Activated CD4-positive, alpha-beta T cell treated with anti-CD3 and anti-CD28 coated beads for 36 hours (primary cell): ENCODE results near the gene CRIP3. TPM values are rescaled to one million over a fixed set of nuclear protein-coding genes. Genes with fewer than 3 reads are reported as not detected.

Experiments used
- ATAC-seq: fragments of 200-7000 bp; cut with Tn5 transposase; one replicate; pipeline ENCODE4 v1.10.0; 2021; ENCODE audit warnings: mild to moderate bottlenecking, moderate library complexity
- CTCF ChIA-PET: fragments of 350-600 bp; sonication (Branson Sonifier 250); formaldehyde crosslinking; loops from one replicate; lab custom pipeline; 2021; ENCODE audit warnings: antibody characterized with exemption; lab: Charles Lee
- POLR2A ChIA-PET: fragments of 350-600 bp; sonication (Branson Sonifier 250); formaldehyde crosslinking; loops from one replicate; lab custom pipeline; 2021; ENCODE audit warnings: antibody characterized with exemption, inconsistent platforms; lab: Charles Lee
- DNase-seq: peaks from one replicate; pipeline ENCODE4 v3.0.0-alpha.2; 2020
- H3K27ac Mint-ChIP-seq: one replicate; pipeline ENCODE4 v1.8.0; 2021; ENCODE audit warnings: mixed read lengths
- H3K27me3 Mint-ChIP-seq: one replicate; pipeline ENCODE4 v1.8.0; 2021; ENCODE audit warnings: mixed read lengths
- H3K36me3 Mint-ChIP-seq: one replicate; pipeline ENCODE4 v1.8.0; 2021; ENCODE audit warnings: low read depth, mixed read lengths
- H3K4me1 Mint-ChIP-seq: one replicate; pipeline ENCODE4 v1.8.0; 2021; ENCODE audit warnings: mixed read lengths
- H3K4me3 Mint-ChIP-seq: one replicate; pipeline ENCODE4 v1.8.0; 2021; ENCODE audit warnings: mild to moderate bottlenecking, moderate library complexity, mixed read lengths
- H3K9me3 Mint-ChIP-seq: one replicate; pipeline ENCODE4 v1.8.0; 2021; ENCODE audit warnings: low read depth, mixed read lengths
- intact Hi-C, 2 experiments: fragments of 100-400 bp; cut with DNase I in 1 of 2; cut with micrococcal nuclease in 1 of 2; formaldehyde crosslinking; loops; one replicate each; pipeline versions ENCODE4 v1.14.2 to v1.15.1; 2022 to 2024; cut with DNase I, micrococcal nuclease
- total RNA-seq, 2 experiments: library from RNA; stranded (reverse); gene quantifications; one replicate each; pipeline ENCODE4 v1.2.3, GENCODE V29; 2021

CRIP3 gene
- total RNA-seq, 2 experiments from 2014 or later, result 1.6 to 1.8 TPM

GRCh38 chr6:43297644-43298564 lies 10.7 kb downstream of the CRIP3 start, which contains the start of gene SLC22A7:
Gene SLC22A7, plus strand, starts transcription at chr6:43298260. Its CDS starts 99 bp downstream, at chr6:43298359.
- ATAC-seq (no peak), DNase-seq (no peak)
- intact Hi-C loops, result no loop called here
- Mint-ChIP-seq H3K27ac (no peak within 1 kb of the TSS), H3K36me3 (no peaks in the 10 kb centered on the region), H3K4me1 (no peaks in the 10 kb centered on the region), H3K27me3 (peaks cover 4% of the 10 kb centered on the region), H3K9me3 (no peaks in the 10 kb centered on the region), H3K4me3 (no peak within 1 kb of the TSS)
- ChIA-PET POLR2A (no interaction called here), CTCF (interaction anchor here (1.0 kb wide), 1 partner anchor 34 kb away, joined by 3 read pairs; no protein-coding TSS in a partner anchor)

GRCh38 chr6:43296780-43297497 lies 11.7 kb downstream of the CRIP3 start:
- Mint-ChIP-seq H3K27me3 (peaks cover 4% of the 10 kb centered on the region), H3K4me1 (no peaks in the 10 kb centered on the region), H3K9me3 (no peaks in the 10 kb centered on the region), H3K27ac (no peak overlapping the region), H3K36me3 (no peaks in the 10 kb centered on the region), H3K4me3 (no peak overlapping the region)
- no peak for DNase-seq
- POLR2A ChIA-PET, result interaction anchor here (0.5 kb wide), 1 partner anchor 11 kb away, joined by 3 read pairs; no protein-coding TSS in a partner anchor
- intact Hi-C loops, result no loop called here
- CTCF ChIA-PET, result interaction anchor here (0.6 to 1.4 kb wide), 7 partner anchors 10 to 1508 kb away, joined by 3 to 5 read pairs (median 3); no protein-coding TSS in a partner anchor
- ATAC-seq, result no peak

DNA sequence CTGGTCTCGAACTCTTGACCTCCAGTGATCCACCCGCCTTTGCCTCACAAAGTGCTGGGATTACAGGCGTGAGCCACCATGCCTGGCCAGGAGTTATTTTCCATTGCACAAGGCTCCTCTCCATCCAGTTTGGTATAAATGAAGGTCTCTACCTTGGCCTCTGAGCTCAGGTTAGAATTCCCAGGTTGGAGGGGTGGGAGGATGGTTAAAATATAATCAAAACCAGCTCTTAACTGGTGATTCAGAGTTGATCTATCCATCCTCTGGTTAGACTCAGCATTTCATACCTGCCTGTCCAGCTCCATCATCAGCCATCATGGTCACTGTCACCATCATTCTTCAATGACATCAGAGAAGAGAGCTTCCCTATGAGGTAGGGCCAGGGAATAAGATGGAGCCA lies 13.2 kb downstream of the CRIP3 start:
- Mint-ChIP-seq H3K4me1 (no peaks in the 10 kb centered on the region), H3K27me3 (peaks cover 2% of the 10 kb centered on the region), H3K9me3 (no peaks in the 10 kb centered on the region), H3K36me3 (no peaks in the 10 kb centered on the region), H3K4me3 (no peak overlapping the region), H3K27ac (no peak overlapping the region)
- DNase-seq (no peak), ATAC-seq (no peak)
- POLR2A ChIA-PET, result no interaction called here
- CTCF ChIA-PET, result interaction anchor here (0.7 to 1.4 kb wide), 4 partner anchors 33 to 613 kb away, joined by 3 to 6 read pairs (median 4); no protein-coding TSS in a partner anchor
- intact Hi-C loops, result no loop called here

GRCh38 chr6:43294536-43294935 lies 14.1 kb downstream of the CRIP3 start:
- ChIA-PET POLR2A (no interaction called here), CTCF (no interaction called here)
- DNase-seq, result no peak
- Mint-ChIP-seq H3K4me3 (no peak overlapping the region), H3K36me3 (no peaks in the 10 kb centered on the region), H3K4me1 (no peaks in the 10 kb centered on the region), H3K9me3 (no peaks in the 10 kb centered on the region), H3K27me3 (peaks cover 2% of the 10 kb centered on the region), H3K27ac (no peak overlapping the region)
- intact Hi-C loops, result no loop called here
- no peak for ATAC-seq

DNA sequence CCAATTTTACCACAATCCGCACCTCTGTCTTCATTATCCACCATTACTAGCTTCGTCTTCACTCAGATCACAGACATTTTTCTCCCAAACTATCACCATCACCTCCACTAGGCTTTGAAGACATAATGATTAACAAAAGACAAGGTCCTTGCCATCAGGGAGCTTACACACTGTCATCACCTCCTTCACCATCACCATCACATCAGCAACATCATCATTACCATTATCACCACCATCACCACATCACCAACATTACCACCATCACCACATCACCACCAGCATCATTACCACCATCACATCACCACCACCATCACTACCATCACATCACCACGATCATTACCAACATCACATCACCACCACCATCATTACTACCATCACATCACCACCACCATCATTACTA lies 14.9 kb downstream of the CRIP3 start:
- ATAC-seq (no peak), DNase-seq (no peak)
- ChIA-PET CTCF (no interaction called here), POLR2A (no interaction called here)
- H3K27me3 Mint-ChIP-seq, result peaks cover under 1% of the 10 kb centered on the region
- no peak overlapping the region for H3K4me3 Mint-ChIP-seq
- intact Hi-C loops, result no loop called here
- no peak overlapping the region for H3K27ac Mint-ChIP-seq
- no peaks in the 10 kb centered on the region for H3K36me3 Mint-ChIP-seq
- no peaks in the 10 kb centered on the region for H3K9me3 Mint-ChIP-seq
- no peaks in the 10 kb centered on the region for H3K4me1 Mint-ChIP-seq

GRCh38 chr6:43292763-43293318 lies 15.8 kb downstream of the CRIP3 start:
- no peaks in the 10 kb centered on the region for H3K4me1 Mint-ChIP-seq
- no peak overlapping the region for H3K4me3 Mint-ChIP-seq
- no peaks in the 10 kb centered on the region for H3K36me3 Mint-ChIP-seq
- H3K27ac Mint-ChIP-seq, result no peak overlapping the region
- H3K9me3 Mint-ChIP-seq, result no peaks in the 10 kb centered on the region
- DNase-seq, result no peak
- ChIA-PET CTCF (no interaction called here), POLR2A (no interaction called here)
- intact Hi-C loops, result no loop called here
- no peak for ATAC-seq
- no peaks in the 10 kb centered on the region for H3K27me3 Mint-ChIP-seq

GRCh38 chr6:43292341-43292740 lies 16.3 kb downstream of the CRIP3 start:
- Mint-ChIP-seq H3K4me1 (no peaks in the 10 kb centered on the region), H3K4me3 (no peak overlapping the region), H3K27ac (no peak overlapping the region), H3K27me3 (no peaks in the 10 kb centered on the region), H3K36me3 (no peaks in the 10 kb centered on the region), H3K9me3 (no peaks in the 10 kb centered on the region)
- POLR2A ChIA-PET, result no interaction called here
- CTCF ChIA-PET, result interaction anchor here (0.7 kb wide), 1 partner anchor 16 kb away, joined by 3 read pairs; the partner anchor contains the start of gene CRIP3
- intact Hi-C loops, result no loop called here
- ATAC-seq (no peak), DNase-seq (no peak)

GRCh38 chr6:43291708-43292107 lies 16.9 kb downstream of the CRIP3 start:
- CTCF ChIA-PET, result interaction anchor here (0.6 to 0.7 kb wide), 3 partner anchors 17 to 68 kb away, joined by 3 read pairs; partner anchors contain the start of gene CRIP3
- H3K36me3 Mint-ChIP-seq, result no peaks in the 10 kb centered on the region
- DNase-seq (no peak), ATAC-seq (no peak)
- H3K4me3 Mint-ChIP-seq, result no peak overlapping the region
- no peak overlapping the region for H3K27ac Mint-ChIP-seq
- POLR2A ChIA-PET, result no interaction called here
- no peaks in the 10 kb centered on the region for H3K4me1 Mint-ChIP-seq
- H3K27me3 Mint-ChIP-seq, result peaks cover 2% of the 10 kb centered on the region
- H3K9me3 Mint-ChIP-seq, result no peaks in the 10 kb centered on the region
- intact Hi-C loops, result no loop called here

DNA sequence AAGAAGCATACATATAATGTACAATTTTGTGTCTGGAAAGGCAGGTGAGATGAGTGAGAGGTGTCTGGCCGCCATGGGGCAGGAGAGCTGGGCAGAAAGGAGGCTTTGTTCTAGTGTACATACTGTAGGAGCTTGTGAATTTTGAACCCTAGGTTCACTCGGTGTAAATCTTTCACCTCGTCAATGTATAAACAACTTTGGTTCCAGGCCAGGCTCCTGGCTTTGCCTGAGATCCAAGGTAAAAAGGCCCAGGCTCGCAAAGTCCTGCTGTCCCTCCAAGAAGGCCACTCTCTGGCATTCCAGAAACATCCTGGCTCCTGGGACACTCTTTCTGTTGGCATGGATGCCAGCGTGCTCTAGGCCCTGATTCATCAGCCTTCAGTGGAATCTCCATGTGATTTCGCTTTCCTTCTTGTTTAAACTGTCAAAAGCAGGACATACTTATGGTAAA lies 17.7 kb downstream of the CRIP3 start:
- Mint-ChIP-seq H3K36me3 (no peaks in the 10 kb centered on the region), H3K27ac (no peak overlapping the region), H3K27me3 (peaks cover 6% of the 10 kb centered on the region), H3K4me1 (no peaks in the 10 kb centered on the region), H3K9me3 (no peaks in the 10 kb centered on the region), H3K4me3 (no peak overlapping the region)
- CTCF ChIA-PET, result interaction anchor here (0.7 to 1.8 kb wide), 2 partner anchors 17 to 18 kb away, joined by 3 to 5 read pairs; partner anchors contain the start of gene CRIP3
- no peak for ATAC-seq
- intact Hi-C loops, result no loop called here
- no peak for DNase-seq
- POLR2A ChIA-PET, result no interaction called here

GRCh38 chr6:43290339-43290904 lies 18.2 kb downstream of the CRIP3 start:
- no peak for ATAC-seq
- Mint-ChIP-seq H3K9me3 (no peaks in the 10 kb centered on the region), H3K4me3 (no peak overlapping the region), H3K4me1 (no peaks in the 10 kb centered on the region), H3K27me3 (peaks cover 11% of the 10 kb centered on the region), H3K36me3 (no peaks in the 10 kb centered on the region), H3K27ac (no peak overlapping the region)
- DNase-seq, result no peak
- intact Hi-C loops, result no loop called here
- CTCF ChIA-PET, result interaction anchor here (1.8 kb wide), 1 partner anchor 18 kb away, joined by 5 read pairs; the partner anchor contains the start of gene CRIP3
- POLR2A ChIA-PET, result no interaction called here
